PC-9 (cell line): Measurements from ENCODE around the gene NUP58. TPM values are rescaled to one million over a fixed set of nuclear protein-coding genes. Genes with fewer than 3 reads are reported as not detected.

Experiments used
- BruUV-seq: library from RNA; stranded (reverse); fragments of 400-500 nt; replicated peaks from 2 replicates; lab custom pipeline; 2021; lab: Mats Ljungman, UMichigan
- CTCF ChIA-PET: fragments of 300-600 bp; sonication (Branson Sonifier 250); formaldehyde crosslinking; loops from one replicate; lab custom pipeline; 2022; ENCODE audit warnings: antibody characterized with exemption; lab: Charles Lee
- POLR2A ChIA-PET: fragments of 300-600 bp; sonication (Branson Sonifier 250); formaldehyde crosslinking; loops from one replicate; lab custom pipeline; 2022; ENCODE audit warnings: antibody characterized with exemption; ENCODE audit not compliant: unreplicated experiment; lab: Charles Lee
- DNase-seq, 2 experiments: peaks; one replicate each; pipeline versions ENCODE4 v3.0.0 to v3.0.0-alpha.2; 2015 to 2022; ENCODE audit warnings: mixed read lengths in 1 of 2
- H2AFZ ChIP-seq: fragments of 200-600 bp; sonication (generic); 2 replicates; pipeline ENCODE4 v1.8.1; 2017; ENCODE audit warnings: antibody characterized with exemption
- H3F3A ChIP-seq: fragments of 200-600 bp; sonication (generic); 2 replicates; pipeline ENCODE4 v1.8.1; 2017; ENCODE audit warnings: antibody characterized with exemption, mild to moderate bottlenecking, low read depth; ENCODE audit not compliant: insufficient read depth
- H3K27ac ChIP-seq: fragments of 200-600 bp; sonication (generic); 2 replicates; pipeline ENCODE4 v1.6.1; 2016; ENCODE audit warnings: mixed run types
- H3K27me3 ChIP-seq: fragments of 200-600 bp; sonication (generic); 2 replicates; pipeline ENCODE4 v1.6.1; 2016; ENCODE audit warnings: low read depth, mixed run types; ENCODE audit not compliant: insufficient read depth
- H3K36me3 ChIP-seq: fragments of 200-600 bp; sonication (generic); 2 replicates; pipeline ENCODE4 v1.6.1; 2016; ENCODE audit warnings: low read depth, mixed run types
- H3K4me1 ChIP-seq: fragments of 200-600 bp; sonication (generic); replicated peaks from 2 replicates; pipeline ENCODE4 v1.6.1; 2016; ENCODE audit warnings: mixed run types; ENCODE audit not compliant: insufficient read depth
- H3K4me2 ChIP-seq: fragments of 200-600 bp; sonication (generic); 2 replicates; pipeline ENCODE4 v1.6.1; 2017; ENCODE audit warnings: mixed run types
- H3K4me3 ChIP-seq: fragments of 200-600 bp; sonication (generic); 2 replicates; pipeline ENCODE4 v1.6.1; 2016; ENCODE audit warnings: mixed run types
- H3K79me2 ChIP-seq: fragments of 200-600 bp; sonication (generic); 2 replicates; pipeline ENCODE4 v1.6.1; 2017; ENCODE audit warnings: low read depth, mixed run types
- H3K9me2 ChIP-seq: fragments of 200-600 bp; sonication (generic); 2 replicates; pipeline ENCODE4 v1.8.1; 2017; ENCODE audit warnings: mild to moderate bottlenecking; ENCODE audit not compliant: insufficient read depth
- H3K9me3 ChIP-seq: fragments of 200-600 bp; sonication (generic); 2 replicates; pipeline ENCODE4 v1.8.1; 2016; ENCODE audit warnings: low read depth; ENCODE audit not compliant: insufficient read depth
- H4K20me1 ChIP-seq: fragments of 200-600 bp; sonication (generic); 2 replicates; pipeline ENCODE4 v1.8.1; 2017; ENCODE audit not compliant: insufficient read depth
- EZH2 ChIP-seq: fragments of 200-600 bp; sonication (generic); IDR thresholded peaks from 2 replicates; pipeline ENCODE4 v1.8.0; 2017; ENCODE audit warnings: antibody characterized with exemption, low read depth
- intact Hi-C: fragments of 100-400 bp; cut with micrococcal nuclease; formaldehyde crosslinking; loops from one replicate; pipeline ENCODE4 v1.10.0; 2022; ENCODE audit not compliant: unreplicated experiment
- total RNA-seq: library from RNA; stranded (reverse); gene quantifications from 2 replicates; pipeline ENCODE4 v1.2.3, GENCODE V29; 2021
- TF ChIP-seq, protein P1 (sequence below): fragments of 200-600 bp; sonication (generic); conservative IDR thresholded peaks from 2 replicates; pipeline ENCODE4 v1.6.1; 2017; ENCODE audit warnings: mixed run types, antibody characterized with exemption, mild to moderate bottlenecking, moderate library complexity

Gene NUP58
- total RNA-seq, 1 experiment from 2014 or later, result 55.1 TPM

DNA sequence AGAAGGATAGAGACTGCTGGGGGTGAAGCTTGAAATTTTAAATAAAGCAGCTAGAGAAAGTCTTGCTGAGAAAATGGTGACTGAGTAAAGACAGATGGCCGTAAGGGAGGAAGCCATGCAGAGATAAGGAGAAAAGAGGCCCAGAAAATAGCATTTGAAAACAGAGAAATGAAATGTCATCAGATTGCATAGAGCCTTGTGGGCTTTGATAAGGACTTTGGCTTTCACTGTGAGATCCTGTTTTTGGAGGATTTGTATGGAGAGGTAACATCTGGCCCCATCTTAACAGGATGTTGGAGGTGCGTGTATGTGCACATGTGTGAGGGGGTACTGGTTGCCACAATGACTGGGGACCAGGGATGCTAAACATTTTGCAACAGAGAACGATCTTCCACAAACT is 50.8 kb downstream of the NUP58 start:
- Histone ChIP-seq H3K27ac (no peak overlapping the region), H3K4me2 (no peak overlapping the region), H3K9me3 (no peaks in the 10 kb centered on the region), H3F3A (no peaks in the 10 kb centered on the region), H4K20me1 (no peaks in the 10 kb centered on the region), H3K9me2 (no peaks in the 10 kb centered on the region), H3K27me3 (peaks cover 57% of the 10 kb centered on the region), H3K36me3 (no peaks in the 10 kb centered on the region), H2AFZ (no peak overlapping the region), H3K79me2 (no peaks in the 10 kb centered on the region), H3K4me3 (no peak overlapping the region), H3K4me1 (no peaks in the 10 kb centered on the region)
- TF ChIP-seq EZH2, result no peak
- TF ChIP-seq, protein P1, sequence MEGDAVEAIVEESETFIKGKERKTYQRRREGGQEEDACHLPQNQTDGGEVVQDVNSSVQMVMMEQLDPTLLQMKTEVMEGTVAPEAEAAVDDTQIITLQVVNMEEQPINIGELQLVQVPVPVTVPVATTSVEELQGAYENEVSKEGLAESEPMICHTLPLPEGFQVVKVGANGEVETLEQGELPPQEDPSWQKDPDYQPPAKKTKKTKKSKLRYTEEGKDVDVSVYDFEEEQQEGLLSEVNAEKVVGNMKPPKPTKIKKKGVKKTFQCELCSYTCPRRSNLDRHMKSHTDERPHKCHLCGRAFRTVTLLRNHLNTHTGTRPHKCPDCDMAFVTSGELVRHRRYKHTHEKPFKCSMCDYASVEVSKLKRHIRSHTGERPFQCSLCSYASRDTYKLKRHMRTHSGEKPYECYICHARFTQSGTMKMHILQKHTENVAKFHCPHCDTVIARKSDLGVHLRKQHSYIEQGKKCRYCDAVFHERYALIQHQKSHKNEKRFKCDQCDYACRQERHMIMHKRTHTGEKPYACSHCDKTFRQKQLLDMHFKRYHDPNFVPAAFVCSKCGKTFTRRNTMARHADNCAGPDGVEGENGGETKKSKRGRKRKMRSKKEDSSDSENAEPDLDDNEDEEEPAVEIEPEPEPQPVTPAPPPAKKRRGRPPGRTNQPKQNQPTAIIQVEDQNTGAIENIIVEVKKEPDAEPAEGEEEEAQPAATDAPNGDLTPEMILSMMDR, result no peak
- CTCF ChIA-PET, result no interaction called here
- BruUV-seq, result no TSS peak
- POLR2A ChIA-PET, result no interaction called here
- DNase-seq, result no peak
- intact Hi-C loops, result no loop called here

DNA sequence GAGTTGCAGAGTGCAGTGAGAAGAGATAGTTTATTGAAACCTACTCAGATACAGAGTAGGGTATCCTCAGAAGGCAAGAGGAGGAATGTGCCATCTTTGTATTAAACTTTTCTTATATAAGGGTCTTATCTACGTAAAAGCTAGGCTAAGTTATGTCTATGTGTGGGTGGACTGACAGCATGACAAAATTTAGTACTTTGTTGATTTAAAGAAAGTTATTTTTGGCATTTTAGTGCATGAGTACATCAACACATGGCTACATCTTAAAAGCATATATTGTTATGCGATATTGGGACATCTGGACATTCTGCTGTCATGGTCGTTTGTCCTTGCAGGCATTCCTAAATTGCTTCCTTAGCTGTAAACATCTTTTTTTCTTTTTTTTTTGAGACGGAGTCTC is 51.4 kb downstream of the NUP58 start:
- TF ChIP-seq, protein P1, result no peak
- no peak for TF ChIP-seq EZH2
- Histone ChIP-seq H2AFZ (no peak overlapping the region), H3K9me2 (no peaks in the 10 kb centered on the region), H3K4me1 (no peaks in the 10 kb centered on the region), H3K36me3 (no peaks in the 10 kb centered on the region), H3K27me3 (peaks cover 57% of the 10 kb centered on the region), H4K20me1 (no peaks in the 10 kb centered on the region), H3K4me3 (no peak overlapping the region), H3K9me3 (no peaks in the 10 kb centered on the region), H3F3A (no peaks in the 10 kb centered on the region), H3K4me2 (no peak overlapping the region), H3K27ac (no peak overlapping the region), H3K79me2 (no peaks in the 10 kb centered on the region)
- ChIA-PET POLR2A (no interaction called here), CTCF (no interaction called here)
- intact Hi-C loops, result no loop called here
- BruUV-seq, result no TSS peak
- DNase-seq, result no peak

DNA sequence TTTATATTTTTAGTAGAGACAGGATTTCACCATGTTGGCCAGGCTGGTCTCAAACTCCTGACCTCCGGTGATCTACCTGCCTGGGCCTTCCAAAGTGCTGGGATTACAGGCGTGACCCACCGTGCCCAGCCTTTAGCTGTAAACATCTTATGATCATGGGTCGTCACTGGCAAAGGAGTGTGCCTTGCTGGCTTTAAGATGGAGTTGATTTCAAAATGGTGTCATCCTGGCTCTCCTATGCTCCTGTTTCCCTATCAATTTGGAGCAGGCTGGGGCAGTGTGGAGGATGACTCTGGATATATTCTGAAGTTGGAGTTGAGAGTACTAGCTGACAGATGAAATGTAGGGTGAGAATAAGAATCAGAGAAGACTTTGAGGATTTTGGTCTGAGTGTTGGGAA is 51.9 kb downstream of the NUP58 start:
- Histone ChIP-seq H4K20me1 (no peaks in the 10 kb centered on the region), H3K4me2 (no peak overlapping the region), H2AFZ (no peak overlapping the region), H3K4me3 (no peak overlapping the region), H3K27me3 (peaks cover 62% of the 10 kb centered on the region), H3K36me3 (no peaks in the 10 kb centered on the region), H3K9me2 (no peaks in the 10 kb centered on the region), H3K79me2 (no peaks in the 10 kb centered on the region), H3K27ac (no peak overlapping the region), H3F3A (no peaks in the 10 kb centered on the region), H3K9me3 (no peaks in the 10 kb centered on the region), H3K4me1 (no peaks in the 10 kb centered on the region)
- POLR2A ChIA-PET, result no interaction called here
- intact Hi-C loops, result no loop called here
- TF ChIP-seq EZH2, result no peak
- TF ChIP-seq, protein P1, result no peak
- BruUV-seq, result no TSS peak
- CTCF ChIA-PET, result no interaction called here
- no peak for DNase-seq
